Progenitor cell of endocrine pancreas (in vitro differentiated cells): ENCODE data around the gene ZSWIM6. TPM values are rescaled to one million over a fixed set of nuclear protein-coding genes. Genes with fewer than 3 reads are reported as not detected.

Experiments used
- DNase-seq: peaks from one replicate; pipeline ENCODE4 v3.0.0; 2021; ENCODE audit warnings: low spot score; ENCODE audit not compliant: unreplicated experiment
- H3K27ac Mint-ChIP-seq: 2 replicates; pipeline ENCODE4 v1.8.0; 2021; ENCODE audit warnings: mild to moderate bottlenecking, moderate library complexity, mixed read lengths
- H3K27me3 Mint-ChIP-seq: 2 replicates; pipeline ENCODE4 v1.8.0; 2021; ENCODE audit warnings: mixed read lengths
- H3K36me3 Mint-ChIP-seq: 2 replicates; pipeline ENCODE4 v1.8.0; 2022; ENCODE audit warnings: mixed read lengths; ENCODE audit not compliant: insufficient read depth
- H3K4me1 Mint-ChIP-seq: 2 replicates; pipeline ENCODE4 v1.8.0; 2021; ENCODE audit warnings: low read depth, mixed read lengths
- H3K4me3 Mint-ChIP-seq: 2 replicates; pipeline ENCODE4 v1.8.0; 2021; ENCODE audit warnings: low read depth, mild to moderate bottlenecking, moderate library complexity, mixed read lengths
- H3K9me3 Mint-ChIP-seq: 2 replicates; pipeline ENCODE4 v1.8.0; 2021; ENCODE audit warnings: low read depth, mixed read lengths
- total RNA-seq: library from RNA; stranded (reverse); gene quantifications from 2 replicates; pipeline ENCODE4 v1.2.1, GENCODE V29; 2021
- TF ChIP-seq, protein P1 (sequence below): fragments of 200-600 bp; sonication (generic); IDR thresholded peaks from one replicate; pipeline ENCODE4 v1.5.0; 2021; ENCODE audit warnings: antibody characterized with exemption, mild to moderate bottlenecking; ENCODE audit not compliant: unreplicated experiment

The ZSWIM6 gene
- total RNA-seq, 1 donor from 2014 or later = 35.2 TPM

GRCh38 chr5:61414806-61415205 lies 82.7 kb downstream of the ZSWIM6 start:
- Mint-ChIP-seq H3K9me3 (no peaks in the 10 kb centered on the region), H3K27ac (no peak overlapping the region), H3K36me3 (no peaks in the 10 kb centered on the region), H3K4me3 (no peak overlapping the region), H3K27me3 (no peaks in the 10 kb centered on the region), H3K4me1 (peaks cover 28% of the 10 kb centered on the region)
- no peak for DNase-seq
- TF ChIP-seq, protein P1, sequence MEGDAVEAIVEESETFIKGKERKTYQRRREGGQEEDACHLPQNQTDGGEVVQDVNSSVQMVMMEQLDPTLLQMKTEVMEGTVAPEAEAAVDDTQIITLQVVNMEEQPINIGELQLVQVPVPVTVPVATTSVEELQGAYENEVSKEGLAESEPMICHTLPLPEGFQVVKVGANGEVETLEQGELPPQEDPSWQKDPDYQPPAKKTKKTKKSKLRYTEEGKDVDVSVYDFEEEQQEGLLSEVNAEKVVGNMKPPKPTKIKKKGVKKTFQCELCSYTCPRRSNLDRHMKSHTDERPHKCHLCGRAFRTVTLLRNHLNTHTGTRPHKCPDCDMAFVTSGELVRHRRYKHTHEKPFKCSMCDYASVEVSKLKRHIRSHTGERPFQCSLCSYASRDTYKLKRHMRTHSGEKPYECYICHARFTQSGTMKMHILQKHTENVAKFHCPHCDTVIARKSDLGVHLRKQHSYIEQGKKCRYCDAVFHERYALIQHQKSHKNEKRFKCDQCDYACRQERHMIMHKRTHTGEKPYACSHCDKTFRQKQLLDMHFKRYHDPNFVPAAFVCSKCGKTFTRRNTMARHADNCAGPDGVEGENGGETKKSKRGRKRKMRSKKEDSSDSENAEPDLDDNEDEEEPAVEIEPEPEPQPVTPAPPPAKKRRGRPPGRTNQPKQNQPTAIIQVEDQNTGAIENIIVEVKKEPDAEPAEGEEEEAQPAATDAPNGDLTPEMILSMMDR = no peak

- H3K27ac Mint-ChIP-seq = peak overlapping the region; percentile 75
These were observed 84.0 kb downstream of the ZSWIM6 start for GRCh38 chr5:61416010-61416409.

GRCh38 chr5:61416420-61416819 lies 84.4 kb downstream of the ZSWIM6 start:
- TF ChIP-seq, protein P1 = no peak
- DNase-seq = no peak
- Mint-ChIP-seq H3K27ac (peak overlapping the region; percentile 22), H3K36me3 (peaks cover 3% of the 10 kb centered on the region), H3K4me3 (no peak overlapping the region), H3K9me3 (peaks cover 4% of the 10 kb centered on the region), H3K27me3 (no peaks in the 10 kb centered on the region), H3K4me1 (peaks cover 25% of the 10 kb centered on the region)

More at GRCh38 chr5:61416010-61416409, 84.0 kb downstream of the ZSWIM6 start:
- TF ChIP-seq, protein P1 = no peak
- Mint-ChIP-seq H3K4me3 (no peak overlapping the region), H3K27me3 (no peaks in the 10 kb centered on the region), H3K9me3 (no peaks in the 10 kb centered on the region), H3K4me1 (peaks cover 25% of the 10 kb centered on the region), H3K36me3 (no peaks in the 10 kb centered on the region)
- no peak for DNase-seq

DNA sequence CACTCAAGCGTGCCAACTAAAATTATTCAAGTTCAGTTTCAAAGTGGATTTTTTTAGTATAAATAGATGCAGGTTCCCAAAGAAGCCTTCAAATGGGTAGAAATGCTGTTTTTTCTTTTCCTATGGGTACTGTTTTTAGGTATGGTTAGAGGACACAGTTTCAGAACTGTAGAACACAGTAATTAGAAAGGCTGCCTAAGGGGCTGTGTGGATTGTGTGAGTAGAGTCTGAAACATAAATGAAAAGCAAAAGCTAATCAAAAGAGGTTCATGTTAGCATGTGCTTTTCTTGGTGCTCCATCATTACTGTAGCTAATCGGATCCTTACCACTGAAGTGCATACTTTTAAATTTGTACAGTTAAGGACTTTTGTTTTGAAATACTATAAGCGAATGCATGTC lies 85.3 kb downstream of the ZSWIM6 start:
- TF ChIP-seq, protein P1 = no peak
- Mint-ChIP-seq H3K27ac (no peak overlapping the region), H3K36me3 (peaks cover 11% of the 10 kb centered on the region), H3K4me1 (peaks cover 25% of the 10 kb centered on the region), H3K4me3 (no peak overlapping the region), H3K27me3 (no peaks in the 10 kb centered on the region), H3K9me3 (peaks cover 13% of the 10 kb centered on the region)
- no peak for DNase-seq

DNA sequence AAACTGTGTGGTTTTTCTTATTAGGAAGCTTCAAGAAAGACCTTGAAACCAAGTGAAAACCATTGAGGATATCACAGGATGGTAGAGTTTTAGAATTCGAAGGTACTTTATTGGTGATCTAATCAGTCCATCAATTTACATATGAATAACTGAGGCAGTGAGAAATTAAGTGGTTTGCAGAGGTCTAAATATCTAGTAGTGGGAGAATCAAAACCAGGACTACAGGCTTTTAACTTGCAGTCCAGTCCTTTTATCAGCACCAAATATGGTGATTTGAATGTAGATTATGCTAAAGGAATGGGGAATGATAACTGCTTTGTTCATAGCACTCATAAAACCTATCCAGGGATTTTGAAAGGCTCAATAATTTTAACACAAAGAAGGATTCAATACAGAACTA lies 85.8 kb downstream of the ZSWIM6 start:
- Mint-ChIP-seq H3K4me3 (no peak overlapping the region), H3K9me3 (peaks cover 15% of the 10 kb centered on the region), H3K36me3 (peaks cover 12% of the 10 kb centered on the region), H3K4me1 (peaks cover 25% of the 10 kb centered on the region), H3K27me3 (no peaks in the 10 kb centered on the region), H3K27ac (no peak overlapping the region)
- TF ChIP-seq, protein P1 = no peak
- no peak for DNase-seq
